ENCODE results near the gene SNAP25. TPM values are rescaled to one million over a fixed set of nuclear protein-coding genes. Genes with fewer than 3 reads are reported as not detected.

SNAP25 gene
- total RNA-seq, 4 donors from 2014 or later = 0.52 TPM; not detected in 3

DNA sequence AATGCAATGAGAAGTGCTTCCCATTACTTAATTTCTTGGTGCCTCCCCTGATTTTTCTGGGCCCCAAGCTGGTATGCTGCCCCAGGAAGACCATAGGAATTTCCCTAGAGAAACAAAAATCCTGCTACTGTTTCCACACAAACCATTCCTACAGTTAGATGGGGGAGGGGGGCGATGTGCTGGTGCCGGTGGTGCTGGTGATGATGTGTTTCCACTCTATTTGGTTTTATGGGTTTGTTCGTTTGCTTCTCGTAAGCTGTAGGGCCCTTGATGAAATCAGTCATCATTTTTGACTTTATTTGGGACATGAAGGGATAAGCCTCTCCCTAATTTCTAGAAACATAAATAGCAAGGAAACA is 110.2 kb downstream of the SNAP25 start:
- DNase-seq (ENCODE audit: low spot score in 2 of 2) = no peak
- no peaks in the 10 kb centered on the region for H3K4me1 ChIP-seq
- no peaks in the 10 kb centered on the region for H3K9me3 ChIP-seq
- WGBS = 93% methylated on average over 4 of the region's 4 CpGs
- H3K27ac ChIP-seq = no peak overlapping the region
- H3K36me3 ChIP-seq = no peaks in the 10 kb centered on the region
- no peak overlapping the region for H3K4me3 ChIP-seq
- TF ChIP-seq POLR2AphosphoS5 (IDR thresholded peaks at IDR 0.05) (no peak), POLR2A (IDR thresholded peaks at IDR 0.05) (no peak), EP300 (IDR thresholded peaks at IDR 0.05) (no peak)
- TF ChIP-seq, protein P1, sequence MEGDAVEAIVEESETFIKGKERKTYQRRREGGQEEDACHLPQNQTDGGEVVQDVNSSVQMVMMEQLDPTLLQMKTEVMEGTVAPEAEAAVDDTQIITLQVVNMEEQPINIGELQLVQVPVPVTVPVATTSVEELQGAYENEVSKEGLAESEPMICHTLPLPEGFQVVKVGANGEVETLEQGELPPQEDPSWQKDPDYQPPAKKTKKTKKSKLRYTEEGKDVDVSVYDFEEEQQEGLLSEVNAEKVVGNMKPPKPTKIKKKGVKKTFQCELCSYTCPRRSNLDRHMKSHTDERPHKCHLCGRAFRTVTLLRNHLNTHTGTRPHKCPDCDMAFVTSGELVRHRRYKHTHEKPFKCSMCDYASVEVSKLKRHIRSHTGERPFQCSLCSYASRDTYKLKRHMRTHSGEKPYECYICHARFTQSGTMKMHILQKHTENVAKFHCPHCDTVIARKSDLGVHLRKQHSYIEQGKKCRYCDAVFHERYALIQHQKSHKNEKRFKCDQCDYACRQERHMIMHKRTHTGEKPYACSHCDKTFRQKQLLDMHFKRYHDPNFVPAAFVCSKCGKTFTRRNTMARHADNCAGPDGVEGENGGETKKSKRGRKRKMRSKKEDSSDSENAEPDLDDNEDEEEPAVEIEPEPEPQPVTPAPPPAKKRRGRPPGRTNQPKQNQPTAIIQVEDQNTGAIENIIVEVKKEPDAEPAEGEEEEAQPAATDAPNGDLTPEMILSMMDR (IDR thresholded peaks at IDR 0.05) = no peak
- no peaks in the 10 kb centered on the region for H3K27me3 ChIP-seq

DNA sequence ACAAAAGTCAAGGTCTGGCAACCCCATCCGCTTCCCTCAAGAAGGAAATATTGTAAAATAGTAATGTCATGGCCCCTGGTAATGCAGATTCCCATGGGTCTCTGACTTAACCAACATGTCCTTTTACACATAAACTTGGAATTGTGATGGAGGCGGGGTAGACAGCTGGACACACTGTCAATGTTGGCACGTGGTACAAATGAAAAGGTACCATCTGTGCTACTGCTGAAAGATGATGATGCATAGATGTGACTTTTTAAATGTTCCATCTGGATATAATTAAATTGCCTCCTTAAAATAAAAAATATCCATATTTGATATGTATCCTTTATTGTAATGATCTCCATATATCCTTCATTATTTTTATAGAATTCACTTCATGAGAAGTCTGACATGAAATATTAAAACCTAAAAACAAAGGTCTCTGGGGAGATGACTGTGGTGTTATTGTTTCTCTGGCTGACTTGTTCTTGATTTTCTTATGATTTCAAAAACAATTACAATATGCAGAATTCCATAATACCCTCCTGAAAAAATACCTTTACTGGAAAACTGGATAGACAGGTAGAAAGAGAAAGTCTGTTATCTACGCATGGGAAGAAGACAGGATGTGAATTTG is 110.9 kb downstream of the SNAP25 start:
- H3K4me1 ChIP-seq = no peaks in the 10 kb centered on the region
- H3K27ac ChIP-seq = no peak overlapping the region
- 72% methylated on average over 4 of the region's 4 CpGs for WGBS
- TF ChIP-seq POLR2AphosphoS5 (IDR thresholded peaks at IDR 0.05) (no peak), POLR2A (IDR thresholded peaks at IDR 0.05) (no peak)
- TF ChIP-seq, protein P1 (IDR thresholded peaks at IDR 0.05) = no peak
- no peak for DNase-seq (ENCODE audit: low spot score in 2 of 2)
- H3K36me3 ChIP-seq = no peaks in the 10 kb centered on the region
- no peak overlapping the region for H3K4me3 ChIP-seq
- H3K9me3 ChIP-seq = no peaks in the 10 kb centered on the region
- H3K27me3 ChIP-seq = no peaks in the 10 kb centered on the region

DNA sequence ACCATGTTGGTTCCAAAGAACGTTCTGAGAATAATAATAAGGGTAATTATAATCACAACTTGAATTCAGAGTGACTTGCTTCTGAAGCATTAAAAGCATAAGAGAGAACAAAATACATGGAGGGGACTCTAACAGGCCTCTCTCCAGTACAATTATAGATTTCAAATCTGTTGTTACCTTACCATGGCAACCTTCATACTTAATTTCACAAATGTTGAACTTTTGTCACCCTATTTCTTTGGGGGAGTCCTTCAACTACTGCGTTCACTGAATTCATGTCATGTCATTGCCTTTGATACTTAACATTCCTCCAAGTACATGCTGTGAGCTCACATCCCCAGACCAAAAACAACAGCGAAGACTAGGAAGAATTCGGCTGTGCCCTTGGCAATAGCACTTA is 111.4 kb downstream of the SNAP25 start:
- Histone ChIP-seq H3K4me1 (no peaks in the 10 kb centered on the region), H3K36me3 (no peaks in the 10 kb centered on the region), H3K9me3 (no peaks in the 10 kb centered on the region), H3K27me3 (no peaks in the 10 kb centered on the region), H3K27ac (no peak overlapping the region), H3K4me3 (no peak overlapping the region)
- WGBS = 84% methylated on average over 4 of the region's 4 CpGs
- TF ChIP-seq POLR2A (IDR thresholded peaks at IDR 0.05) = no peak
- TF ChIP-seq EP300 (IDR thresholded peaks at IDR 0.05) = no peak
- TF ChIP-seq, protein P1 (IDR thresholded peaks at IDR 0.05) = no peak
- DNase-seq (ENCODE audit: low spot score in 2 of 2) = no peak

DNA sequence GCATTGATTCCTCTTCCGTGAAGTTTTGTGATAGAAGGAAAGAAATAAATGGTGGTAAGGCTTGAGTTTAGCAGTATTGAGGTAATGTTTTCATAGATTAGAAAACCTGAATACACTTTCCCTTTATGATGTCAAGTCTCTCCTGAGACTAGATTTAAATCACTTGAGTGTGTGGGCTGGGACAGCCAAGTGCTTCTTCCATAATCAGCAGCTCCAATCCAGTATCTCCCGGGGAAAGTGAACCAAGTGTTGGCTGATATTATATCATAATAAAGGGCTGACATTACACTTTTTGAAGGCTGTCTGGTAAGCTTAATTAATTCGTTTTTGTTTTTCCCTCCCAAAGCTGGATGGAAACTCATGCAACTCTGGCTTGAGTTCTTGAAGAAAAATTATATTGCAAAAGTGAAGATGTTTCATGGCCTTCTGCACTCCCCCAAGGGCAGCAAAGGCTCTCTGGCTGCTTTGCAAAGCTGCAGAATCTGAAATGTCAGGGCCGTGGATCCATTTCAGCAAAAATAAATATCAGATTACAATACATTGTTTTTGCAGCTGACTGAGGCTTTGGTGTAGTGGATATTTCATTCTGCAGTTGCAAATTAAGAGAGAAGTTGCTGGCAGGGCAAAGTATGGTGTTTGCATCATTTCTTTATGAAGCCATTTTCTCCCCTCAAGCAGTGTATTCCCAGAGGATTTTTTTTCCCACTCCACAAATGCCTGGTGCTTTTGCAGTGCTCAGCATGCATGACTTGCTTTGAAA is 114.2 kb downstream of the SNAP25 start:
- no peaks in the 10 kb centered on the region for H3K36me3 ChIP-seq
- no peaks in the 10 kb centered on the region for H3K4me1 ChIP-seq
- H3K27ac ChIP-seq = no peak overlapping the region
- WGBS = 45% methylated on average over 4 of the region's 4 CpGs
- TF ChIP-seq POLR2AphosphoS5 (IDR thresholded peaks at IDR 0.05) (no peak), POLR2A (IDR thresholded peaks at IDR 0.05) (no peak), EP300 (IDR thresholded peaks at IDR 0.05) (no peak)
- TF ChIP-seq, protein P1 (IDR thresholded peaks at IDR 0.05) = no peak
- no peaks in the 10 kb centered on the region for H3K27me3 ChIP-seq
- no peak overlapping the region for H3K4me3 ChIP-seq
- H3K9me3 ChIP-seq = no peaks in the 10 kb centered on the region
- no peak for DNase-seq (ENCODE audit: low spot score in 2 of 2)

DNA sequence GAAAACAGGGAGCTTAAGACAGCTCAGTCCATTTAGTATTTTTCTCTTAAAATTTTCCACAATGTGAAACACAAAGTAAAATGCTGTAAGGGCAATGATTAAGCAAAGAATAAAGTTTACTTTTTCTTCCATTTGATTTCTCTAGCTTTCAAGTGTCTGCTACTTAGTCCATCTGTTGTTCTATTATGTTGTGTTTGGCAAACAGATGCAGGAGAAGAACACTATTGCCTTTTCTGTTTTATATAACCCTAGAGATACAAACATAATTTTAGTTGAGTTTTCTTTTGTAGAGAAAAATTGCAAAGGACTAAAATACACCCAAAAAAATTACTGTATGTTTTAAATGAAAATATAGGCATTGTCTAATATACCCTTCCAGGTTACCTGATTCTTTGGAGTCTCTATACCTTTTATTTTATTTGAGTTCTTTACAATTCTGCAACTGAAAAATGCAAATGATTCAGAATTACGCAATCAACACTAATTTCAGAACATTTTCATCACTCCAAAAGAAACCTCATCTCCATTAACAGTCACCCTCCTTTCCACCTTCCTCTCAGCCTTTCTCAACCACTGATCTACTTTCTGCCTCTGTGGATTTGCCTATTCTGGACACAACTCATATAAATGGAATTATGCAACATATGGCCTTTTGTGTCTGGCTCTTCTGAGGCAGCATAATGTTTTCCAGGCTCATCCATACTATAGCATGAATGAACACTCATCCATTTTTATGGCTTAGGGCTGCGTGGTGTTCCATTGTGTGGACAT is 118.5 kb downstream of the SNAP25 start:
- TF ChIP-seq, protein P1 (IDR thresholded peaks at IDR 0.05) = no peak
- TF ChIP-seq EP300 (IDR thresholded peaks at IDR 0.05) = no peak
- TF ChIP-seq POLR2A (IDR thresholded peaks at IDR 0.05) = no peak
- TF ChIP-seq POLR2AphosphoS5 (IDR thresholded peaks at IDR 0.05) = no peak
- Histone ChIP-seq H3K9me3 (no peaks in the 10 kb centered on the region), H3K27me3 (peaks cover 3% of the 10 kb centered on the region), H3K4me1 (no peaks in the 10 kb centered on the region), H3K4me3 (no peak overlapping the region), H3K27ac (no peak overlapping the region), H3K36me3 (no peaks in the 10 kb centered on the region)
- 76% methylated on average over 2 of the region's 2 CpGs for WGBS
- no peak for DNase-seq (ENCODE audit: low spot score in 2 of 2)

Data from suprapubic skin (tissue), 4 donors.